Transverse colon (tissue), 4 donors: ENCODE results near the gene UBE2F. TPM values are rescaled to one million over a fixed set of nuclear protein-coding genes. Genes with fewer than 3 reads are reported as not detected.

Source experiments
- DNase-seq: peaks from one replicate; pipeline ENCODE4 v3.0.0-alpha.2; 2019
- H3K27ac ChIP-seq, 4 donors: fragments of 200-600 bp; sonication (generic); 2 replicates each; pipeline ENCODE4 v1.5.1; 2016 to 2018; ENCODE audit warnings: inconsistent platforms in 4 of 4
- H3K27me3 ChIP-seq: fragments of 200-600 bp; sonication (generic); 2 replicates; pipeline ENCODE4 v1.5.1; 2017; ENCODE audit warnings: inconsistent platforms
- H3K36me3 ChIP-seq, 4 donors: fragments of 200-600 bp; sonication (generic); 2 replicates each; pipeline ENCODE4 v1.5.1; 2017 to 2019; ENCODE audit warnings: inconsistent platforms in 4 of 4
- H3K4me1 ChIP-seq, 4 donors: fragments of 200-600 bp; sonication (generic); 2 replicates each; pipeline ENCODE4 v1.5.1; 2017 to 2020; ENCODE audit warnings: inconsistent platforms in 4 of 4
- H3K4me3 ChIP-seq, 4 donors: fragments of 200-600 bp; sonication (generic); 1 replicate in 1 of 4; 2 replicates in 3 of 4; pipeline versions ENCODE4 v1.5.1 to v1.6.1; 2017 to 2019; ENCODE audit warnings: inconsistent platforms in 4 of 4
- H3K9me3 ChIP-seq, 2 donors: fragments of 200-600 bp; sonication (generic); 2 replicates each; pipeline ENCODE4 v1.5.1; 2017 to 2019; ENCODE audit warnings: inconsistent platforms in 2 of 2
- CTCF ChIP-seq, 5 experiments: fragments of 200-600 bp in 3 of 5; fragments of 450-650 bp in 2 of 5; sonication (generic) in 3 of 5; IDR thresholded peaks; 1 replicate in 2 of 5; 2 replicates in 3 of 5; pipeline ENCODE4 v1.5.1; 2016 to 2017; ENCODE audit warnings: antibody characterized with exemption in 5 of 5, inconsistent platforms in 3 of 5, mild to moderate bottlenecking in 2 of 5, moderate library complexity in 1 of 5
- EP300 ChIP-seq: sonication (generic); formaldehyde crosslinking; IDR thresholded peaks from one replicate; pipeline ENCODE4 v1.6.1; 2017; ENCODE audit warnings: antibody characterized with exemption, low read depth
- POLR2A ChIP-seq: fragments of 450-650 bp; IDR thresholded peaks from one replicate; pipeline ENCODE4 v1.6.1; 2016; ENCODE audit warnings: antibody characterized with exemption, mild to moderate bottlenecking, moderate library complexity
- POLR2AphosphoS5 ChIP-seq, 3 donors: sonication (generic); formaldehyde crosslinking; IDR thresholded peaks; one replicate each; pipeline ENCODE4 v1.6.1; 2016; ENCODE audit warnings: antibody characterized with exemption in 3 of 3
- WGBS, 2 donors: methylation state at CpG; one replicate each; pipeline ENCODE4 v1.1.5; 2018; ENCODE audit warnings: low coverage in 1 of 2; 5-methylcytosine and 5-hydroxymethylcytosine counted together
- in situ Hi-C, 4 donors: fragments of 200-750 bp; cut with MboI; loops; one replicate each; pipeline versions ENCODE4 v1.15.0 to v1.15.1; 2017; ENCODE audit warnings: low sequenced_read_pairs in 3 of 4, low pct_ligation_motif_present in 1 of 4, low pct_unique_long_range_greater_than_20kb in 1 of 4
- intact Hi-C: fragments of 100-400 bp; cut with DNase I; formaldehyde crosslinking; loops from one replicate; pipeline ENCODE4 v1.15.1; 2023; ENCODE audit warnings: low total_unique reads
- total RNA-seq, 4 donors: library from RNA; depleted of rRNA; stranded (reverse); fragments of >200 nt; gene quantifications; one replicate each; pipeline ENCODE4 v1.1.0, GENCODE V29; 2016

Gene UBE2F
- total RNA-seq, 4 donors from 2014 or later, result 66.8 to 79.4 (median 70.5) TPM

GRCh38 chr2:238042090-238042489, 75.3 kb downstream of the UBE2F start:
- Histone ChIP-seq H3K27me3 (no peaks in the 10 kb centered on the region), H3K9me3 (no peaks in the 10 kb centered on the region), H3K36me3 (peaks cover 0 to 8% (median 0%) of the 10 kb centered on the region in 4 donors), H3K4me3 (no peak overlapping the region), H3K27ac (no peak overlapping the region), H3K4me1 (no peaks in the 10 kb centered on the region)
- no peak for DNase-seq
- no peak for TF ChIP-seq CTCF (IDR thresholded peaks at IDR 0.05)
- TF ChIP-seq POLR2A, result no peak
- no peak for TF ChIP-seq EP300
- no peak for TF ChIP-seq POLR2AphosphoS5 (IDR thresholded peaks at IDR 0.05)
- intact Hi-C loops (no loop called here), in situ Hi-C loops (no loop called here)
- 94% methylated on average over 5 of the region's 5 CpGs; no CpG with 5 or more reads in 1 of the 2 donors for WGBS, 2 donors

GRCh38 chr2:238042849-238043584, 76.2 kb downstream of the UBE2F start:
- Histone ChIP-seq H3K27me3 (no peaks in the 10 kb centered on the region), H3K27ac (no peak overlapping the region), H3K4me1 (no peaks in the 10 kb centered on the region), H3K9me3 (no peaks in the 10 kb centered on the region), H3K36me3 (peaks cover 0 to 8% (median 0%) of the 10 kb centered on the region in 4 donors), H3K4me3 (no peak overlapping the region)
- DNase-seq, result no peak
- WGBS, 2 donors, result 96% methylated on average over 6 of the region's 6 CpGs; no CpG with 5 or more reads in 1 of the 2 donors
- intact Hi-C loops (no loop called here), in situ Hi-C loops (no loop called here)
- no peak for TF ChIP-seq POLR2AphosphoS5 (IDR thresholded peaks at IDR 0.05)
- no peak for TF ChIP-seq EP300
- no peak for TF ChIP-seq CTCF (IDR thresholded peaks at IDR 0.05)
- TF ChIP-seq POLR2A, result no peak

GRCh38 chr2:238043851-238044250, 77.0 kb downstream of the UBE2F start:
- H3K4me1 ChIP-seq, result no peaks in the 10 kb centered on the region
- intact Hi-C loops (no loop called here), in situ Hi-C loops (no loop called here)

GRCh38 chr2:238045575-238045974, 78.8 kb downstream of the UBE2F start:
- Histone ChIP-seq H3K27me3 (no peaks in the 10 kb centered on the region), H3K4me3 (no peak overlapping the region), H3K36me3 (no peaks in the 10 kb centered on the region), H3K27ac (no peak overlapping the region), H3K9me3 (peaks cover 0 to 4% of the 10 kb centered on the region in 2 donors), H3K4me1 (no peaks in the 10 kb centered on the region)
- DNase-seq, result no peak
- in situ Hi-C loops, result no loop called here
- intact Hi-C loops, result no loop called here
- TF ChIP-seq POLR2A (no peak), POLR2AphosphoS5 (IDR thresholded peaks at IDR 0.05) (no peak), CTCF (IDR thresholded peaks at IDR 0.05) (no peak), EP300 (no peak)

More at GRCh38 chr2:238043851-238044250, 77.0 kb downstream of the UBE2F start:
- Histone ChIP-seq H3K4me3 (no peak overlapping the region), H3K27ac (no peak overlapping the region), H3K36me3 (peaks cover 0 to 8% (median 0%) of the 10 kb centered on the region in 4 donors), H3K27me3 (no peaks in the 10 kb centered on the region), H3K9me3 (peaks cover 0 to 4% of the 10 kb centered on the region in 2 donors)
- TF ChIP-seq POLR2AphosphoS5 (IDR thresholded peaks at IDR 0.05) (no peak), EP300 (no peak), CTCF (IDR thresholded peaks at IDR 0.05) (no peak), POLR2A (no peak)
- DNase-seq, result no peak
- 97 to 100% methylated on average over 6 of the region's 6 CpGs for WGBS, 2 donors
